ENCODE data around the gene NPHP4. TPM values are rescaled to one million over a fixed set of nuclear protein-coding genes. Genes with fewer than 3 reads are reported as not detected.

The NPHP4 gene
- polyA plus RNA-seq, 3 donors = 0.39 to 13.7 (median 1.2) TPM

- Mint-ChIP-seq H3K27me3 (ENCODE audit: low read depth in 3 of 3) (peaks cover 0 to 7% (median 7%) of the 10 kb centered on the region in 3 donors), H3K27ac (no peak overlapping the region), H3K4me3 (no peak overlapping the region), H3K4me1 (peaks cover 2% of the 10 kb centered on the region), H3K36me3 (no peaks in the 10 kb centered on the region), H3K9me3 (no peaks in the 10 kb centered on the region)
- H3K9ac ChIP-seq (ENCODE audit: insufficient read depth, low read length, poor library complexity, severe bottlenecking) = no peak overlapping the region
- no peak for DNase-seq
- H3K36me3 ChIP-seq (replicated peaks in 1 of 2; ENCODE audit: control insufficient read depth in 1 of 2, insufficient read depth in 2 of 2, low read length in 2 of 2) = no peaks in the 10 kb centered on the region
- WGBS (ENCODE audit: insufficient coverage) = 93% methylated on average over 16 of the region's 17 CpGs
- no peaks in the 10 kb centered on the region for H3K27me3 ChIP-seq (ENCODE audit: control insufficient read depth in 2 of 2, insufficient read depth in 2 of 2, low read length in 2 of 2)
- H3K4me3 ChIP-seq (replicated peaks in 1 of 3; ENCODE audit: low read depth in 2 of 3, low read length in 3 of 3) = no peak overlapping the region
- no peaks in the 10 kb centered on the region for H4K20me1 ChIP-seq (ENCODE audit: insufficient read depth, low read length)
- H3K79me2 ChIP-seq (ENCODE audit: insufficient read depth, low read length) = no peaks in the 10 kb centered on the region
- intact Hi-C loops (cut with micrococcal nuclease) = no loop called here
- H3K27ac ChIP-seq (ENCODE audit: low read depth in 1 of 2, low read length in 2 of 2) = no peak overlapping the region
- no peak for TF ChIP-seq CTCF (IDR thresholded peaks at IDR 0.05)
- no peak overlapping the region for H2AFZ ChIP-seq (ENCODE audit: insufficient read depth, low read depth, low read length, poor library complexity, severe bottlenecking)
- H3K4me1 ChIP-seq (ENCODE audit: control insufficient read depth in 1 of 2, insufficient read depth in 2 of 2, low read length in 2 of 2) = no peaks in the 10 kb centered on the region
- H3K4me2 ChIP-seq (replicated peaks; ENCODE audit: extremely low read depth, low read length, poor library complexity, severe bottlenecking) = no peak overlapping the region
- no peaks in the 10 kb centered on the region for H3K9me3 ChIP-seq (replicated peaks in 1 of 2; ENCODE audit: control insufficient read depth in 1 of 2, insufficient read depth in 1 of 2, low read length in 2 of 2)
Measured at GRCh38 chr1:5857011-5857410, 135.2 kb downstream of the NPHP4 start.

- Histone ChIP-seq H2AFZ (ENCODE audit: insufficient read depth, low read depth, low read length, poor library complexity, severe bottlenecking) (no peak overlapping the region), H3K27me3 (ENCODE audit: control insufficient read depth in 2 of 2, insufficient read depth in 2 of 2, low read length in 2 of 2) (no peaks in the 10 kb centered on the region), H4K20me1 (ENCODE audit: insufficient read depth, low read length) (no peaks in the 10 kb centered on the region), H3K79me2 (ENCODE audit: insufficient read depth, low read length) (no peaks in the 10 kb centered on the region), H3K4me1 (ENCODE audit: control insufficient read depth in 1 of 2, insufficient read depth in 2 of 2, low read length in 2 of 2) (no peaks in the 10 kb centered on the region), H3K27ac (ENCODE audit: low read depth in 1 of 2, low read length in 2 of 2) (no peak overlapping the region), H3K4me2 (replicated peaks; ENCODE audit: extremely low read depth, low read length, poor library complexity, severe bottlenecking) (no peak overlapping the region), H3K9me3 (replicated peaks in 1 of 2; ENCODE audit: control insufficient read depth in 1 of 2, insufficient read depth in 1 of 2, low read length in 2 of 2) (no peaks in the 10 kb centered on the region), H3K36me3 (replicated peaks in 1 of 2; ENCODE audit: control insufficient read depth in 1 of 2, insufficient read depth in 2 of 2, low read length in 2 of 2) (no peaks in the 10 kb centered on the region), H3K4me3 (replicated peaks in 1 of 3; ENCODE audit: low read depth in 2 of 3, low read length in 3 of 3) (no peak overlapping the region), H3K9ac (ENCODE audit: insufficient read depth, low read length, poor library complexity, severe bottlenecking) (no peak overlapping the region)
- no peak for DNase-seq
- WGBS (ENCODE audit: insufficient coverage) = 56% methylated on average over 11 of the region's 16 CpGs
- Mint-ChIP-seq H3K9me3 (no peaks in the 10 kb centered on the region), H3K4me1 (peaks cover 2% of the 10 kb centered on the region), H3K27me3 (ENCODE audit: low read depth in 3 of 3) (peaks cover 0 to 7% (median 5%) of the 10 kb centered on the region in 3 donors), H3K27ac (peak overlapping the region in 1 of 7 donors; percentile 57), H3K36me3 (no peaks in the 10 kb centered on the region), H3K4me3 (no peak overlapping the region)
- intact Hi-C loops (cut with micrococcal nuclease) = no loop called here
- TF ChIP-seq CTCF (IDR thresholded peaks at IDR 0.05) = no peak
Measured at GRCh38 chr1:5856246-5856815, 135.9 kb downstream of the NPHP4 start.
